OCI-LY1 (cell line): ENCODE data around the gene SEMA3C.

ENCODE experiments used
- H2AFZ ChIP-seq: fragments of 200-600 bp; sonication (generic), shearing (Covaris generic); 2 replicates; pipeline ENCODE4 v1.6.0; 2014; ENCODE audit warnings: antibody characterized with exemption, mild to moderate bottlenecking, low read length
- H3F3A ChIP-seq: fragments of 200-600 bp; sonication (generic), shearing (Covaris generic); 2 replicates; pipeline ENCODE4 v1.6.0; 2014; ENCODE audit warnings: mild to moderate bottlenecking, antibody characterized with exemption, low read length, moderate library complexity; ENCODE audit not compliant: insufficient read depth
- H3K27ac ChIP-seq: fragments of 200-600 bp; sonication (generic); 2 replicates; pipeline ENCODE4 v1.5.1; 2014; ENCODE audit warnings: low read length, mixed run types, mild to moderate bottlenecking, low read depth; ENCODE audit not compliant: poor library complexity, severe bottlenecking
- H3K27me3 ChIP-seq: fragments of 200-600 bp; sonication (generic); 2 replicates; pipeline ENCODE4 v1.6.0; 2014; ENCODE audit warnings: antibody characterized with exemption, mild to moderate bottlenecking, low read length, moderate library complexity; ENCODE audit not compliant: insufficient read depth
- H3K36me3 ChIP-seq: fragments of 200-600 bp; sonication (generic); 2 replicates; pipeline ENCODE4 v1.6.1; 2014; ENCODE audit warnings: mild to moderate bottlenecking, antibody characterized with exemption, low read length, moderate library complexity, mixed read lengths; ENCODE audit not compliant: insufficient read depth
- H3K4me1 ChIP-seq: fragments of 200-600 bp; sonication (generic); 2 replicates; pipeline ENCODE4 v1.5.1; 2014; ENCODE audit warnings: mild to moderate bottlenecking, low read length, moderate library complexity; ENCODE audit not compliant: insufficient read depth, severe bottlenecking
- H3K4me2 ChIP-seq: fragments of 200-600 bp; sonication (generic), shearing (Covaris generic); 2 replicates; pipeline ENCODE4 v1.6.1; 2014; ENCODE audit warnings: low read length
- H3K4me3 ChIP-seq: fragments of 200-600 bp; sonication (generic); 2 replicates; pipeline ENCODE4 v1.5.1; 2014; ENCODE audit warnings: low read length, low read depth, mild to moderate bottlenecking, mixed read lengths; ENCODE audit not compliant: poor library complexity, severe bottlenecking
- H3K79me2 ChIP-seq: fragments of 200-600 bp; shearing (Covaris generic); 2 replicates; pipeline ENCODE4 v1.6.1; 2016; ENCODE audit warnings: mixed run types, low read length, mixed read lengths; ENCODE audit not compliant: insufficient read depth
- H3K9ac ChIP-seq: fragments of 200-600 bp; sonication (generic), shearing (Covaris generic); 2 replicates; pipeline ENCODE4 v1.6.1; 2014; ENCODE audit warnings: mild to moderate bottlenecking, low read length, mixed read lengths
- H3K9me2 ChIP-seq: fragments of 200-600 bp; sonication (generic), shearing (Covaris generic); 2 replicates; pipeline ENCODE4 v1.6.1; 2014; ENCODE audit warnings: low read depth, mild to moderate bottlenecking, low read length, mixed read lengths
- H3K9me3 ChIP-seq: fragments of 200-600 bp; shearing (Covaris generic); 2 replicates; pipeline ENCODE4 v1.6.1; 2014; ENCODE audit warnings: low read length, mixed read lengths
- H4K20me1 ChIP-seq: fragments of 200-600 bp; sonication (generic), shearing (Covaris generic); 2 replicates; pipeline ENCODE4 v1.6.0; 2016; ENCODE audit warnings: mild to moderate bottlenecking, low read length; ENCODE audit not compliant: insufficient read depth
- CTCF ChIP-seq: fragments of 200-600 bp; sonication (generic), shearing (Covaris generic); IDR thresholded peaks from 2 replicates; pipeline ENCODE4 v1.5.1; 2017; ENCODE audit warnings: mild to moderate bottlenecking, antibody characterized with exemption, low read length, moderate library complexity, mixed read lengths
- EZH2 ChIP-seq: fragments of 200-600 bp; sonication (generic), shearing (Covaris generic); IDR thresholded peaks from 2 replicates; pipeline ENCODE4 v1.8.0; 2017; ENCODE audit warnings: borderline replicate concordance, mixed run types, mild to moderate bottlenecking, antibody characterized with exemption, low read length, moderate library complexity, mixed read lengths

The SEMA3C gene

GRCh38 chr7:80967071-80967916 is 48.4 kb upstream of the SEMA3C start:
- TF ChIP-seq CTCF (no peak), EZH2 (no peak)
- Histone ChIP-seq H3K27ac (no peak overlapping the region), H3F3A (no peaks in the 10 kb centered on the region), H3K79me2 (no peaks in the 10 kb centered on the region), H3K36me3 (no peaks in the 10 kb centered on the region), H4K20me1 (no peaks in the 10 kb centered on the region), H3K9me2 (no peaks in the 10 kb centered on the region), H3K9ac (no peak overlapping the region), H2AFZ (no peak overlapping the region), H3K4me2 (no peak overlapping the region), H3K9me3 (no peaks in the 10 kb centered on the region), H3K4me1 (no peaks in the 10 kb centered on the region), H3K4me3 (no peak overlapping the region), H3K27me3 (no peaks in the 10 kb centered on the region)

GRCh38 chr7:80960244-80960795 is 41.5 kb upstream of the SEMA3C start:
- Histone ChIP-seq H3K9me2 (no peaks in the 10 kb centered on the region), H4K20me1 (no peaks in the 10 kb centered on the region), H3K4me1 (no peaks in the 10 kb centered on the region), H3F3A (no peaks in the 10 kb centered on the region), H3K4me2 (no peak overlapping the region), H3K36me3 (no peaks in the 10 kb centered on the region), H3K9ac (no peak overlapping the region), H3K4me3 (no peak overlapping the region), H2AFZ (no peak overlapping the region; the same call in 1 of the 2 replicates), H3K9me3 (no peaks in the 10 kb centered on the region), H3K27ac (no peak overlapping the region), H3K27me3 (no peaks in the 10 kb centered on the region), H3K79me2 (no peaks in the 10 kb centered on the region)
- no peak for TF ChIP-seq EZH2
- no peak for TF ChIP-seq CTCF

GRCh38 chr7:80957226-80957777 is 38.5 kb upstream of the SEMA3C start:
- no peaks in the 10 kb centered on the region for H3K4me1 ChIP-seq
- no peak for TF ChIP-seq EZH2
- TF ChIP-seq CTCF = no peak
- no peaks in the 10 kb centered on the region for H3K79me2 ChIP-seq
- no peak overlapping the region for H3K27ac ChIP-seq
- no peaks in the 10 kb centered on the region for H3K36me3 ChIP-seq
- H2AFZ ChIP-seq = no peak overlapping the region
- no peak overlapping the region for H3K4me3 ChIP-seq
- H4K20me1 ChIP-seq = no peaks in the 10 kb centered on the region
- H3K9me3 ChIP-seq = no peaks in the 10 kb centered on the region
- no peaks in the 10 kb centered on the region for H3F3A ChIP-seq
- no peak overlapping the region for H3K9ac ChIP-seq
- H3K4me2 ChIP-seq = no peak overlapping the region
- no peaks in the 10 kb centered on the region for H3K9me2 ChIP-seq
- H3K27me3 ChIP-seq = no peaks in the 10 kb centered on the region
